ENCODE measurements around the gene UNC5C. TPM values are rescaled to one million over a fixed set of nuclear protein-coding genes. Genes with fewer than 3 reads are reported as not detected.

Gene UNC5C
- polyA plus RNA-seq, 1 donor (not counting 4 experiments of a cell fraction or from before 2014, with no cell fraction given): not detected

DNA sequence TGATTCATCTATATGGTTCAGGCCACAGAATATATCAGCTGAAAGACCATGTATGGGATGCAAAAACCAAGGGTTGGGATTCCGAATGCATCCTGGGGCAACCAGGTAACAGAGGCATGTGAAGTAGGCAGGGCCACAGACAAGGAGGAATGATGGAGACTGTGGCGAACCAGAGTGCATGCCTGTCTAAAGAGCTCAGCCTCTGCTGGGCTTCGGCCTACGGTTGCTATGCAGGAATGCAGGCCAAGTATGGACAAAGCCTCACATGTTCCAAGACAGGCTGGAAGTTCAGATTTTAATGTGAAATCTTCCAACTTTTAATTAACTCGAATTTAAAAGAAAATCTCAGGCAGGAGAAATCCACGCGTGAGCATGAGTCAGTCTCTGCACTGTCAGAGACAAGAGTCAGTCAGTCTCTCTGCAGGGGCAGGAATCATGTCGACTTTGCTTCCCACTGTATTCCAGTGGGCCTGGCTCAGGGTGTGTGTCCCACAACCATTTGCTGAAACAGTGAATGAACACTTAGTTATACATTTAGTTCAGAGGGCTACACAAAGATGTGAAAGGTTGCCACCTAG lies 344.4 kb downstream of the UNC5C start:
- dilution Hi-C loops (cut with MboI; ENCODE audit: extremely low pct_ligation_motif_present, low sequenced_read_pairs): no loop called here
- Histone ChIP-seq H3K4me1 (ENCODE audit: control insufficient read depth, extremely low read depth, insufficient read depth, low read length) (no peaks in the 10 kb centered on the region), H4K20me1 (ENCODE audit: control insufficient read depth, extremely low read depth, insufficient read depth, low read length) (no peaks in the 10 kb centered on the region), H3K27ac (ENCODE audit: control insufficient read depth, insufficient read depth, low read length) (no peak overlapping the region), H2AFZ (ENCODE audit: control insufficient read depth, low read length) (no peak overlapping the region), H3K4me3 (ENCODE audit: control insufficient read depth in 2 of 3, extremely low read depth in 1 of 3, insufficient read depth in 2 of 3, low read depth in 1 of 3, low read length in 3 of 3) (no peak overlapping the region), H3K27me3 (ENCODE audit: control insufficient read depth, extremely low read depth, insufficient read depth, low read length) (no peaks in the 10 kb centered on the region), H3K4me2 (ENCODE audit: control insufficient read depth, extremely low read depth, insufficient read depth, low read depth, low read length) (no peak overlapping the region), H3K9me3 (ENCODE audit: control insufficient read depth, low read depth, low read length) (no peaks in the 10 kb centered on the region), H3K79me2 (ENCODE audit: control insufficient read depth, insufficient read depth, low read length) (no peaks in the 10 kb centered on the region), H3K9me1 (ENCODE audit: control insufficient read depth, extremely low read depth, insufficient read depth, low read length) (no peaks in the 10 kb centered on the region), H3K36me3 (ENCODE audit: control insufficient read depth in 2 of 2, extremely low read depth in 1 of 2, insufficient read depth in 2 of 2, low read length in 2 of 2) (no peaks in the 10 kb centered on the region), H3K9ac (ENCODE audit: control insufficient read depth, extremely low read depth, insufficient read depth, low read length) (no peak overlapping the region)
- TF ChIP-seq EZH2 (IDR thresholded peaks at IDR 0.05; ENCODE audit: low read length) (no peak), CTCF (optimal IDR thresholded peaks at IDR 0.05 in 1 of 3, IDR thresholded peaks at IDR 0.05 in 1 of 3, conservative IDR thresholded peaks at IDR 0.05 in 1 of 3; ENCODE audit: extremely low read depth in 1 of 3, insufficient read depth in 2 of 3, low read length in 3 of 3) (no peak)
- FAIRE-seq: no peak
- DNase-seq (ENCODE audit: low read depth, low spot score): no peak

DNA sequence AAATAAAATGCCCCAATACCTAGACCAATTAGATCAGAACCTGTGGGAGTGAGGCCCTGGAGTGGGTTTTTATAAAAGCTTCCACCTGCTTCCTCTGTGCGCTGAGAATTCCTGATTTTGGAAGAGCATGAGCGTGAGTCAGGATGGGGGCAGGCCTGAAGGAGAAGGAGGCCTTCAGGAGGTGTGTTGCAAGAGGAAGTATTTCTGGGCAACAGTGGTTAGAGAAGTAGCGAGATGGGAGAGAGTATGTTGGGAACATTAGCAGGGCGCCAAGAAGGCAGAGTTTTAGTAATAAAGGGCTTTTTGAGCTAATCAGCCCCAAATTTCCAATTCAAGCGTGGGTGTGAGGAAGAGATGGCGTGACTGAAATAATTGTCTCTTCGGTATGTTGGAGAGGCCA lies 349.8 kb downstream of the UNC5C start:
- H3K9me1 ChIP-seq (ENCODE audit: control insufficient read depth, extremely low read depth, insufficient read depth, low read length): no peaks in the 10 kb centered on the region
- FAIRE-seq (no peak), DNase-seq (ENCODE audit: low read depth, low spot score) (no peak)
- H2AFZ ChIP-seq (ENCODE audit: control insufficient read depth, low read length): no peak overlapping the region
- H3K4me2 ChIP-seq (ENCODE audit: control insufficient read depth, extremely low read depth, insufficient read depth, low read depth, low read length): no peak overlapping the region
- H3K27me3 ChIP-seq (ENCODE audit: control insufficient read depth, extremely low read depth, insufficient read depth, low read length): no peaks in the 10 kb centered on the region
- H3K4me3 ChIP-seq (ENCODE audit: control insufficient read depth in 2 of 3, extremely low read depth in 1 of 3, insufficient read depth in 2 of 3, low read depth in 1 of 3, low read length in 3 of 3): no peak overlapping the region
- H3K36me3 ChIP-seq (ENCODE audit: control insufficient read depth in 2 of 2, extremely low read depth in 1 of 2, insufficient read depth in 2 of 2, low read length in 2 of 2): no peaks in the 10 kb centered on the region
- H3K79me2 ChIP-seq (ENCODE audit: control insufficient read depth, insufficient read depth, low read length): no peaks in the 10 kb centered on the region
- H3K9ac ChIP-seq (ENCODE audit: control insufficient read depth, extremely low read depth, insufficient read depth, low read length): no peak overlapping the region
- no peaks in the 10 kb centered on the region for H3K4me1 ChIP-seq (ENCODE audit: control insufficient read depth, extremely low read depth, insufficient read depth, low read length)
- H3K9me3 ChIP-seq (ENCODE audit: control insufficient read depth, low read depth, low read length): no peaks in the 10 kb centered on the region
- dilution Hi-C loops (cut with MboI; ENCODE audit: extremely low pct_ligation_motif_present, low sequenced_read_pairs): no loop called here
- no peak overlapping the region for H3K27ac ChIP-seq (ENCODE audit: control insufficient read depth, insufficient read depth, low read length)
- H4K20me1 ChIP-seq (ENCODE audit: control insufficient read depth, extremely low read depth, insufficient read depth, low read length): no peaks in the 10 kb centered on the region
- TF ChIP-seq CTCF (optimal IDR thresholded peaks at IDR 0.05 in 1 of 3, IDR thresholded peaks at IDR 0.05 in 1 of 3, conservative IDR thresholded peaks at IDR 0.05 in 1 of 3; ENCODE audit: extremely low read depth in 1 of 3, insufficient read depth in 2 of 3, low read length in 3 of 3) (no peak), EZH2 (IDR thresholded peaks at IDR 0.05; ENCODE audit: low read length) (no peak)

Measured in keratinocyte (primary cell).